Activated naive CD8-positive, alpha-beta T cell treated with anti-CD3 and anti-CD28 coated beads, Interleukin-2, amount 50 U/mL, for 16 hours (primary cell): ENCODE results near the gene SMIM28.
"Not testable (repeated sequence)": the region's sequence is repeated elsewhere in the genome, so short reads cannot be mapped to it uniquely, and the experiment has no call there.

ENCODE experiments used
- DNase-seq: peaks from one replicate; pipeline ENCODE4 v3.0.0-alpha.2; 2020; ENCODE audit warnings: low read depth, low spot score

The SMIM28 gene

DNA sequence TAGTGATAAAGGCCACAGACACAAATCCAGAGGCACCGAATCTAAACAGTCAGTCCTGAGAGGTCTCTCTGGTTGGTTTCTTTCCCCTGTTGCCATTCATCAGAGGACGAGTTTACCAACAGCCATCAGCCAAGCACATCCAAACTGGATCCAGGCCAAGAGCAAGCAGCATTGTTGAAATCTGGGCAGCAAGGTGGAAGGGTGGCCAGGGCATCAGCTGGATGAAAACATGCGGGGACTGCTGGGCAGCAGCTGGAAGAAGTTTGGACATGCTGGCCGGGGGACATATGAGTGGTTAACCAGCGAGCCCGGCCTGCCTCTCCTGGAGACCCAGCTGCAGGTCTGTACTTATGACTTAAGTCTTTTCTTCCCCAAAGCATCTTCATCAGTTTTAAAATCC, at the start of gene SMIM28:
TSS of gene SMIM28 (plus strand) at position 62 of the 400 bp plus-strand sequence. CDS start at position 230, 168 bp downstream.
- no peak for DNase-seq

DNA sequence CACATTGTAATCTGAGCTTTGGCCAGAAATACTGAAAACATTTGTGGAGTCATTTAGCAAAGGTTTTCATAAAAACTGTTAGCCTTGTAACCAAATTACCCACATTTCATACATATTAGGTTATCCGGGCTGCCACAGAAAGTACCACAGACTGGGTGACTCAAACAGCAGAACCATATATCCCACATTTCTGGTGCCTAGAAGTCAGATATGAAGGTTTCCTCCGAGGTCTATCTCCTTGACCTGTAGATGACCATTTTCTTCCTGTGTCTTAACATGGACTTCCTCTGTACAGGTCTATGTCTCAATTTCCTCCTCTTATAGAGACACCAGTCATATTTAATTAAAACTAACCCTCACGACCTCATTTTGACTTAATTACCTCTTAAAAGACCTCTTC, 49.5 kb upstream of the SMIM28 start:
- no peak for DNase-seq

DNA sequence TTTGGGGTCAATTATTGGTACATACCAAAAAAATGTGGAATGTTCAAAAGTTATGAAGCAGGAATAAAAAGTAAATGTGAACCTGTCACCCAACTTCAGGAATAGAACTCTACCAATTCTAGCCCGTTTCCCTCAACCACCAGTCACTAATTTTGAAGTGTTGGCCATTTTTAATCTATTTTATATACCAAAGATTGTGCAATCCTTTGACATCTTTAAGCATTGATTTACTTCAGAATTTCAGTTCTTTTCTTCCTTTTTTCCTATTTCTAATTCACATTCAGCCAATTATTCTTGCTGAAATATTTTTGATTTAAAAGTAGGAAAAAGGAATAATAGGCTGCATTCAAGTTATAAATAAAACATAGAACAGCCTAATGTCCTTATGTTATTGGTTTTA, 46.9 kb upstream of the SMIM28 start:
- no peak for DNase-seq

DNA sequence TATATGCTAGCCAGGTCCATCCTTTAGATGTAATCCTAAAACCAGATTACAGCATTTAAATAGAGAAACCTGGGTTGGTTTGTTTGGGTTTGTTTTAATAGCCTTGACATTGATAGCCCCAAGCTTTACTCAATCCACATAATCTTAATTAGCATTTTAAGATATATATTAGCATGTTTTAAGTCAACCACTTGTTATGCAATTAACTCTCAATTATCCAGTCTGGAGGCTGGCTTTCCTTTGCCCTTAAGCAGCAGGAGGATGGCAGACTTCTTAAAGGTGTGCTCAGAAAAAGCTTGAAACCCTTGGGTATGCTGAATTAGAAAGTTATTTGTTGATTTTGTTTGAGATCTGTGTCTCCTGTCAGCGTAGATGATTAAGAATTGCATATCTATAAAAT, 46.3 kb upstream of the SMIM28 start:
- DNase-seq: no peak

DNA sequence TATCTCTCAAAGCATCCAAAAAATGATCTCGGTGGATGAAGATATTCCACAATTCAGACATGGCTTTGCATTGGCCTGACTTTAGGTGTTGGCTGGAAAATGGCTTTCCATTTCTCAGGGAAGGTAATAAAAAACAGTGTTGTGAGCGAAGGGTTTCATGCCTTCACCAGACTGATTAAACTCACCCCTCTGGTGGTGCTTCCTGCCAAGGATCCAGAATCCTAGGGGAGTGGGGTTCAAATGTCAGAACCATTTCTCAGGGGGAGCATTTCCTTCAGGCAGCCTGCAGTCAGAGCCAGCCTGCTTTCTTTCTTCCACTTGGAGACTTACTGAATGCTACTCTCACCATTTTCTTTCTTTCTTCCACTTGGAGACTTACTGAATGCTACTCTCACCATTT, 45.7 kb upstream of the SMIM28 start:
- no peak for DNase-seq

DNA sequence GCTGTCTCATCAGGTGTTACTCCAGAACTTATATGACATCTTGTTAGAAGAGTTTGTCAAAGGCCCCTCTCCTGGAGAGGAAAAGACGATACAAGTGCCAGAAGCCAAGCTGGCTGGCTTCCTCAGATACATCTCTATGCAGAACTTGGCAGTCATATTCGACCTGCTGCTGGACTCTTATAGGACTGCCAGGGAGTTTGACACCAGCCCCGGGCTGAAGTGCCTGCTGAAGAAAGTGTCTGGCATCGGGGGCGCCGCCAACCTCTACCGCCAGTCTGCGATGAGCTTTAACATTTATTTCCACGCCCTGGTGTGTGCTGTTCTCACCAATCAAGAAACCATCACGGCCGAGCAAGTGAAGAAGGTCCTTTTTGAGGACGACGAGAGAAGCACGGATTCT, 43.7 kb upstream of the SMIM28 start:
- DNase-seq: no peak

DNA sequence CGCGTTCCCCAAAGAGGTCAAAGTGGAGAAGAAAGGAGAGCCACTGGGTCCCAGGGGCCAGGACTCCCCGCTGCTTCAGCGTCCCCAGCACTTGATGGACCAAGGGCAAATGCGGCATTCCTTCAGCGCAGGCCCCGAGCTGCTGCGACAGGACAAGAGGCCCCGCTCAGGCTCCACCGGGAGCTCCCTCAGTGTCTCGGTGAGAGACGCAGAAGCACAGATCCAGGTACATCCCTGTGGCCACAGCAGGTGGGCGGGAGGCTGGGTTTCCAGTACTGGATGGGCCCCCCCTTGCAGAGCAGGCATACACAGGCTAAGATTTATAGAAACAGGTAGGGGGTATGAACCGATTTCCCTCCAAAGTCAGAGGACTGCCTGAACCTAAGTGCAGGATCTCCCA, 42.7 kb upstream of the SMIM28 start:
- DNase-seq: no peak

DNA sequence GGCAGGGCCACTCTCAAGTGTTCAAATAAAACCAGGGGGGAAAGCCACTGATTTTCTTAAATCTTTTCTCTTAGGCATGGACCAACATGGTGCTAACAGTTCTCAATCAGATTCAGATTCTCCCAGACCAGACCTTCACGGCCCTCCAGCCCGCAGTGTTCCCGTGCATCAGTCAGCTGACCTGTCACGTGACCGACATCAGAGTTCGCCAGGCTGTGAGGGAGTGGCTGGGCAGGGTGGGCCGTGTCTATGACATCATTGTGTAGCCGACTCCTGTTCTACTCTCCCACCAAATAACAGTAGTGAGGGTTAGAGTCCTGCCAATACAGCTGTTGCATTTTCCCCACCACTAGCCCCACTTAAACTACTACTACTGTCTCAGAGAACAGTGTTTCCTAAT, 41.5 kb upstream of the SMIM28 start:
- DNase-seq: no peak

DNA sequence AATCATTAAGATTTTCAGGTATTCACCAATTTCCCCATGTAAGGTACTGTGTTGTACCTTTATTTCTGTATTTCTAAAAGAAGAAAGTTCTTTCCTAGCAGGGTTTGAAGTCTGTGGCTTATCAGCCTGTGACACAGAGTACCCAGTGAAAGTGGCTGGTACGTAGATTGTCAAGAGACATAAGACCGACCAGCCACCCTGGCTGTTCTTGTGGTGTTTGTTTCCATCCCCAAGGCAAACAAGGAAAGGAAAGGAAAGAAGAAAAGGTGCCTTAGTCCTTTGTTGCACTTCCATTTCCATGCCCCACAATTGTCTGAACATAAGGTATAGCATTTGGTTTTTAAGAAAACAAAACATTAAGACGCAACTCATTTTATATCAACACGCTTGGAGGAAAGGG, 40.6 kb upstream of the SMIM28 start:
- DNase-seq: no peak

DNA sequence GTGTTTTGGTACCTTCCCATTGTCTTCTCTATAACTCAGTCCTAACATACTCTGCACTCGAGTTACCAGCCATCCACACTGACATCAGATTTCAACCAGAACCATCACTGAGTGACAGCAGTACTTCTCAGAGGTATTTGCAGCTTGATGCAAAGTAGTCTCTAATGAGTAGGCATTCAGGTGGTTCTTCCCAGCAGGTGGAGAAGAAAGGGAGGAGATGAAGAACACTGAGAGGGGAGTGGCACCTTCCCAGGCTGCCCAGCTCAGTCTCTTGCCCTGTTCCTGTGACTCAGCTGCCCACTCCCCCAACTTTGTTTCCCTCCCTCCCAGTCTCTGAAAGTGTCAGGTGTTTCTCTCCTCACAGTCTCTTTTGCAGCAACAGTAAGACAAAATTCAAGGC, 38.7 kb upstream of the SMIM28 start:
- DNase-seq: no peak

DNA sequence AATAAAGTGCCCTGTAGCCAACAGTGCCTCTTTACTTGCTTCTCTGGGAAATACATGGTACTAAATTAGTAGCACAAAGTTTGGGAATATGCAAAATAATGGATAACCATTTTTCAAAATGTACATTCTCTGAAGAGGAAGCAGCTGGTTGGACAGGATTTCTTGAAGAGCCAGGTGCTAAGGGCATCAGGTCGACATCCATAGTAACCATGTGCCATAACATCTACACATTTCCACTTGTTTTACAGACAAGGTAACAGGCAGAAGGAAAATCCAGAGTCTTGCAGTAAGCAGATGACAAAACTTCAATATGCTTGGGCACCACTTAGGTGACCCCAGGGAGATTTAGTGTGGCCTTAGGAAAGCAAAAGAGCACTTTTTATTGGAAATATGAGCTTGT, 36.5 kb upstream of the SMIM28 start:
- DNase-seq: no peak

DNA sequence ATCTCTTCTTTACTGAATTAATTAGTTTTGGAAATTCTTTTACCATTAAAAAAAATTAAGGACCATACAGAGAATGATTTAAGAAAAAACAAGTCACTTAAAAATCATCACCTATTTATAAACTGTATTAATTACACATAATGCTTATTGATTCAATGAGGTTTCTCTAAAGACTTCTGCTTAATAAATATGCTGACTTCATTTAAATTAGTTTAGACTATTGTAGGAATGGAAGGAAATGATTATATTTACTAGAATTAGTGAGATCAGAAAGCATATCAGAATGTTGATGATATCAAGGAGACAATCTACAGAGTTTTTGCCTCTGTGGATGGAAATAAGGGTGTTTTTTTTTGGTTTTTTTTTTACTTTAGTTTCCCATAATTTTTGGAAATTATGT, 34.6 kb upstream of the SMIM28 start:
- DNase-seq: no peak

DNA sequence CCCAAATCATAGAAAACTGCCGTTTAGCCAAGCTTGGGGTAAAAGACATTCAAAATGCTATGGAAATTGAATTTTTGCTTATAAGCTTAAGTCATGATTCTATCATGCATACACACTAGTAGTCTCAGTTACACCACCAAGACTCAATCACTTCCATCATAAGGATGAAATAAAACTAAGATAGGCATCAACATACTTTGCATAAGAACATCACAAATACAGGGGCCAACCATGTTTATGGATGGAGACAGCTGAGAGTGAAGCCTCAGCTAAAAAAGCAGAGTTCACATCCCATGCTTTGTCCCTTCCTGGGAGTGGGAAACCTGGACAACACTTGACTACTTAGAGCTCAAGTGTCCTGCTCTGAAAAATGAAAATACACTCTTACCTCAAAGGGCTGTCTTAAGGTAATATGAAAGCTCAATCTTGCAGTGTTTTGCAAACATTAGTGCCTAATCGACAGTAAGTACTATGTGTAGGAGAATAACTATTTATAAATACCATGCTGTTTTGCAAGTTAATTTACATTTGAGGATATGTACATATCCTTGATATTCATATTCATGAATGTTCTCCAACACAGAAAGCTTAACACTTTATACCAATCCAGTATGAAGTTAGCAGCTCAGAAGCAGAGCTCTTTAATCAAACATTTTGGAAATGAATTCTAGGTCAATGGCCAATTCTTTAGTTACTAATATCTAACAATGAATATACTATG, 32.0 kb upstream of the SMIM28 start:
- DNase-seq: no peak

DNA sequence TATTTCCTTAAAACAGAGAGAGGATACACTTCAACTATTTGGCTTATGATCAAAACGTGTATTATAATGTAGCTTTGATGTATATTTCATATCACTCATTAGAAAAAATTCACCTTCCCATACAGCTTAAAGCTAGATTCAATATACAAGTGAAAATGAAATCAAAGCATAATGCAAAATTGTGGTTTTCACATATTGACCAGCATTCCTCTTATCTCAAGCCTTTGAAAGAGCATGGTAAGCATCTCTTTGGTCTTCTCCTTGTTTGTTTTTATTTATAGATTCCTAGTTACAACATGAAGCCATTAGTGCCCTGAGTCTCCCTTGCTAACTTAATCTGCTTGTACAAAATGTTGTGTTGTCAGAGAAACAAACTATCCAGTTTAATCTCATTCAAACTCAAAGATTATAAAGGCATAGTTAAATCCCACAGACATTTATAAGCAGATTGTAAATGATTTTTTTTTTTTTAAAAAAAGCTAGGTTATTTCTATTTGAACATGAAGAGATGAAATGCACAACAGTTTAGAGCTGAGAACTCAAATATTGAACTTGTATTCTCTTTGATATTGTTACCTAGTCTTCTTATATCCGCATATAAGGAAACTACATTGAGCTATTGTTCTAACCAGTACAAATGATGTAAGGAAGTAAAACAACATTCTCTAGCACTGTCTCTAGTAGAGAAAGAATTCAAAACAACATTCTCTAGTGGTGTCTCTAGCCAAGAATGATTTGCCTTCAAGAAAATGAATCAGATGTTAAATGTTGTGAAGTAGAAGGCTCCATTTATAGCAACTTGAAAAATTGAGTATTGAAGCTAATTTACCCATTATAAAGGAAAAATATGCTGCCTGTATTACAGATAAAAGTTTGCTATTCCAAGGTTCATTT, 31.2 kb upstream of the SMIM28 start:
- no peak for DNase-seq

DNA sequence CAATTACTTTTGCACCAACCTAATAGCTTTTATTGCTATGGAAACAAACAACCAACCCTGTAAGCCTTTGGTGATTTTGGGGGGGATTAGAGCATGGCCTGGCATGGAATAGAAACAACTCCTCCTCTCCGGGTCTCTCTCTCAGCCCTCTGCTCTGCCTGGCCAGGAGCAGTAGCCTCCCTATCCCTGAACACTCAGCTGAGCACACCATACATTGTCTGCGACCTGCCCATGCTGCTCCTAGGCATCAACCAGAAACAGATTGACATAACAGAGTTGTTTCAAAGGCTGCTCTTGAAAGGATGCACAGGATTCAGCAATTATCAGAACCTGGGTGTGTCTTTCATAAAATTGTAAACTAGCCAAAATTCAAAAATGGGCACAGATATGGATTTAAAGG, 29.8 kb upstream of the SMIM28 start:
- no peak for DNase-seq

DNA sequence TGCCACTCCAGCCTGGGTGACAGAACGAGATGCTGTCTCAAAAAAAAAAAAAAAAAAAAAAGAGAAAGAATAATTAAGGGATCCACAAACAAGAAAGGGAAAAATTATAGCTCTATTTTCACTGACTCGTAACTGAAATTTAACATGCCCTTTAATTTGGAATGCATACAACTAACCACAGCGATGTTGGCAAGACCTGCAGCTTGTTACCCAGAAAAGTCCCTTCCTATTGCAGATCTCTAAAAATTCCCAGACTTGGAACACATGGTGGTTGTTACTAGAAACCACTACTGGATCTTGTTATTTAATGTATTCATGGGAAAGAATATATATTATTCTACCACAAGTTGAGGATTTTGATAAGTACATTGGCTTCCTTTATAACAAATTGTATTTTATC, 27.8 kb upstream of the SMIM28 start:
- no peak for DNase-seq

DNA sequence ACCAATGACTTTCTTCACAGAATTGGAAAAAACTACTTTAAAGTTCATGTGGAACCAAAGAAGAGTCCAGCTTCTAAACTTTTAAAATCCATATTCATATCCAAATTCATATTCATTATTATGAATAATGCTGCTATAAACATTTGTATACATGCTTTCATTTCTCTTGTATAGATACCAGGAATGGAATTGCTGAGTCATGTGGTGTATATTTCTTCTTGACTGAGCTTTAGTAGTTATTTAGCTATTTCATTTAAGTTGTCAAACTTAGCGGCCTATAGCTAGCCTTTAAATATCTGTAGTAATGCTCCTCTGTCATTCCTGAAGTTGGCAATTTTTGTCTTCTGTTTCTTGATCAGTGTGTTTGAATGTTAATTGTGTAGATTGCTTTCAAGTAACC, 19.8 kb upstream of the SMIM28 start:
- DNase-seq: no peak

DNA sequence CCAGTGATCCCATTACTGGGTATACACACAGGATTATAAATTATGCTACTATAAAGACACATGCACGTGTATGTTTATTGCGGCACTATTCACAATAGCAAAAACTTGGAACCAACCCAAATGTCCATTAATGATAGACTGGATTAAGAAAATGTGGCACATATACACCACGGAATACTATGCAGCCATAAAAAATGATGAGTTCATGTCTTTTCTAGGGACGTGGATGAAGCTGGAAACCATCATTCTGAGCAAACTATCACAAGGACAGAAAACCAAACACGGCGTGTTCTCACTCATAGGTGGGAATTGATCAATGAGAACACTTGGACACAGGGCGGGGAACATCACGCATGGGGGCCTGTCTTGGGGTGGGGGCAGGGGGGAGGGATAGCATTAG, 9.0 kb upstream of the SMIM28 start:
- DNase-seq: not testable (repeated sequence)

DNA sequence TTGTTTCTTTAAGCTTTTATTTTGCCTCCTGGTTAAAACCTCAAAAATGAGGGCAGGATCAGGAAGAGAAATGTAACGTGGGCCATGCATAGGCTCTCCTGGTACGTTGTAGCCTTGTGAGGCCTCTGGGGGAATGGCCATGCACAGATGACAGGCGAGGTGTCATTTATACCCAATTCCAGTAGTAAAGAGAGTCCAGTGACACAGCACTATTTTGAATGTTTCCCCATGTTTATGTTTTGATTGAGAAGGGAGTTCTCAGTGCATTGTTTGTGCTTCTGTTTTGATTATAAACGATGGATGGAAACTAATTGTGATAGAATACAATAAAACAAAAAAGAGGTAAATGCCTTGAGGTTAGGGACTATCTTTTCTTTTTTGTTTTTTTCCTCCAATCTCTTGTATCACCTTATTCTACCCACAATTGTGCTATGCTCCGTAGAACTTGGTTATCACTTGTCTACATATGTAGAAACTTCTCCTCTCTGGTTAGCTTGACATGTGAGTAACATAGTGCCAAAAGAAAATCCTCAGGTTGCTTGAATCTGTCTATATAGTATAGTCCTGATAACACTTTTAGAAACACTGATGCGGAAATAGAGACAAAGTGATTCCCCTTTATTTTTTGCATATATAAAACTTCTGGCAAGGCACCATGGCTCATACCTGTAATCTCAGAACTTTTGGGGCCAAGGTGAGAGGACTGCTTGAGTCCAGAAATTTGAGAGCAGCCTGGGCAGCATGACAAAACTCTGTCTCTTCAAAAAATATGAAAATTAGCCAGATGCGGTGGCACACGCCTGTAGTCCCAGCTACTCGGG, 6.9 kb upstream of the SMIM28 start:
- no peak for DNase-seq

DNA sequence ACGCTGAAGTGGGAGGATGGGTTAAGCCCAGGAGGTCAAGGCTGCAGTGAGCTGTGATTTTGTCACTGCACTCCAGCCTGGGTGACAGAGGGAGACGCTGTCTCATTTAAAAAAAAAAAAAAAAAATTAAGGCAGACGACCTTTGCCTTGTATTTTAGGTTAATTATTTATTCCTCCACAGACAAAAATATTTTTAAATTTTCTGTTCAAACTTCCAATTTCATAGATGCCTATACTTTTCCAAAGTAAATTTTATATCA, 6.3 kb upstream of the SMIM28 start:
- no peak for DNase-seq

DNA sequence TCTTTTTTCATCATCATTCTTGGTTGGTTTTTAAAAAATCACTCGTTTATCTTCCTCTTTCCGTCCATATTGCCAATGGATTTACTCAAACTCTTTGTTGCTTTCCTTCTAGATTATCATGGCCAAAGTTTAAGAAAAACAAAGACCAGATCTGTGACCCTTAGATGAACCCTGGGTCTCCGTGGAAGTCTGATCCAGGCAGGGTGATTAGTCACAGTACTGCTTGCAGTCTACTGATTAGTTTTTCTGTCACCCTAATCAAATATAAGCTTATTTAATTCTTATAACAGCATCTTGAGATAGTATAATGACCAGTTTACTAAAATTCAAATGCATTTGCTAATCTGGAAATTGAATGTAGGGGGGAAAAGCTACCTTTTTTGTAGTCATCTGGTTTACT, 6.0 kb upstream of the SMIM28 start:
- no peak for DNase-seq

DNA sequence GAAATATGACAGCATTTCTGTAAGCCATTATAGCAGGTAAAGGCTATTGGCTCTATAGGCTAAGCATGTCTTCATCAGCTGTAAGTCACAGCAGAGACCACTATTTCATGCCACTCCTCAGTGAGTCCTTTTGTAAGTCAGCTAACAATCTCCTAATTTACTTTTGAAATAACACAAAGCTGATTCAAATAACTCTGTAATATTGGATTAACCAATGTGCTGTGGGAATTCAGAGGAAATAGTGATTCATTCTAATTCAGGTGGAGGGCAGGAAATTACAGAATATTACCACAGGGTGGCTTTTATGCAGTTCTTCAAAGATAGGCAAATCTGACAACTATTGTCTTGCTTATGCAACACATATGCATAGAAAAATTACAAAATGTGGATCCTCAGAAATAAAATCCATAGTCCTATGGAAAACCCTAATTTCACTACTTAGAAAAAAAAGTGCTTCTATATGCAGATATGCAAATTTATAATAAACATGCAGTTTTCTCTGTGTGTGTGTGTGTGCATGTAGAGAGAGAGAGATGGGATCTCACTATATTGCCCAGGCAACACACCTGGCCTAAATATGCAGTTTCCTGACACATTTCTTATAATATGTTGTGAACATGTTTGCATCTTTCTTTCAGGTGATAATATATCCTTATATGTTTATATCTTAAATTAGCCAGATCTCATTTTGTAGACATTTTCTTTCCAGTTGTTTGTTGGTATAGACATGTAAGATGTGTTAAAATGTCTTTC, 4.8 kb upstream of the SMIM28 start:
- no peak for DNase-seq
